H1 (cell line): Measurements from ENCODE around the gene WDFY3. TPM values are rescaled to one million over a fixed set of nuclear protein-coding genes. Genes with fewer than 3 reads are reported as not detected.

ENCODE experiments used
- CTCF ChIA-PET: fragments of 300-600 bp; sonication (Branson Sonifier 250); formaldehyde crosslinking; loops from one replicate; lab custom pipeline; 2021; ENCODE audit not compliant: partially characterized antibody; lab: Charles Lee
- POLR2A ChIA-PET: fragments of 300-600 bp; sonication (Branson Sonifier 250); formaldehyde crosslinking; loops from one replicate; lab custom pipeline; 2021; ENCODE audit warnings: inconsistent platforms; ENCODE audit not compliant: partially characterized antibody; lab: Charles Lee
- DNase-seq, 2 experiments: peaks; one replicate each; pipeline versions ENCODE4 v3.0.0 to v3.0.0-alpha.2; 2010 to 2022; ENCODE audit warnings: low spot score in 2 of 2, low read depth in 1 of 2, mixed read lengths in 1 of 2
- FAIRE-seq: peaks from 2 replicates; lab custom pipeline; 2011; peaks lifted over from hg19 to GRCh38; lab: Jason Lieb, UNC
- H2AFZ ChIP-seq: 2 replicates; pipeline ENCODE4 v1.8.1; 2012; ENCODE audit warnings: low read length, inconsistent platforms
- H2AK5ac ChIP-seq: 2 replicates; pipeline ENCODE4 v1.6.1; 2013; ENCODE audit warnings: low read depth, low read length
- H2BK120ac ChIP-seq: replicated peaks from 2 replicates; pipeline ENCODE3; 2013; ENCODE audit warnings: low read depth, low read length, inconsistent platforms
- H2BK12ac ChIP-seq: 2 replicates; pipeline ENCODE4 v1.6.1; 2013; ENCODE audit warnings: low read depth, low read length
- H2BK15ac ChIP-seq: 2 replicates; pipeline ENCODE4 v1.6.1; 2013; ENCODE audit warnings: low read length
- H2BK20ac ChIP-seq: 2 replicates; pipeline ENCODE4 v1.6.1; 2013; ENCODE audit warnings: low read length
- H2BK5ac ChIP-seq: 2 replicates; pipeline ENCODE4 v1.6.1; 2013; ENCODE audit warnings: low read depth, low read length
- H3K14ac ChIP-seq: 2 replicates; pipeline ENCODE4 v1.6.1; 2013; ENCODE audit warnings: inconsistent platforms; ENCODE audit not compliant: insufficient read length
- H3K18ac ChIP-seq: 2 replicates; pipeline ENCODE4 v1.6.1; 2013; ENCODE audit warnings: low read length; ENCODE audit errors: extremely low read depth
- H3K23ac ChIP-seq: 2 replicates; pipeline ENCODE4 v1.6.1; 2013; ENCODE audit warnings: inconsistent platforms; ENCODE audit not compliant: insufficient read length
- H3K23me2 ChIP-seq: 2 replicates; pipeline ENCODE4 v1.6.1; 2013; ENCODE audit warnings: low read depth, low read length
- H3K27ac ChIP-seq: 2 replicates; pipeline ENCODE4 v1.6.1; 2011; ENCODE audit warnings: low read depth, low read length, inconsistent platforms
- H3K27me3 ChIP-seq, 4 experiments: replicated peaks in 1 of 4; 1 replicate in 1 of 4; 2 replicates in 3 of 4; pipeline versions ENCODE4 v1.6.1 to v1.8.1; 2011 to 2013; ENCODE audit warnings: low read length in 3 of 4, mild to moderate bottlenecking in 3 of 4, inconsistent platforms in 2 of 4, mixed read lengths in 2 of 4, moderate library complexity in 1 of 4; ENCODE audit not compliant: control insufficient read depth in 3 of 4, insufficient read depth in 3 of 4; ENCODE audit errors: extremely low read depth in 1 of 4
- H3K36me3 ChIP-seq, 4 experiments: 2 replicates each; pipeline versions ENCODE4 v1.6.1 to v1.8.1; 2011 to 2013; ENCODE audit warnings: mild to moderate bottlenecking in 4 of 4, low read length in 3 of 4, moderate library complexity in 2 of 4, control low read depth in 1 of 4, inconsistent platforms in 1 of 4; ENCODE audit not compliant: insufficient read depth in 4 of 4, control insufficient read depth in 2 of 4
- H3K4ac ChIP-seq: replicated peaks from 2 replicates; pipeline ENCODE3; 2013; ENCODE audit warnings: low read length, low read depth, mixed read lengths, inconsistent platforms; ENCODE audit not compliant: insufficient read length
- H3K4me1 ChIP-seq, 4 experiments: replicated peaks in 1 of 4; 1 replicate in 1 of 4; 2 replicates in 3 of 4; pipeline versions ENCODE4 v1.6.1 to v1.8.1; 2011 to 2013; ENCODE audit warnings: low read length in 3 of 4, inconsistent platforms in 2 of 4, mixed read lengths in 1 of 4; ENCODE audit not compliant: insufficient read depth in 4 of 4, control insufficient read depth in 3 of 4
- H3K4me2 ChIP-seq, 2 experiments: 2 replicates each; pipeline versions ENCODE4 v1.6.1 to v1.8.1; 2011 to 2013; ENCODE audit warnings: low read depth in 2 of 2, low read length in 2 of 2, control low read depth in 1 of 2, inconsistent platforms in 1 of 2, mild to moderate bottlenecking in 1 of 2; ENCODE audit not compliant: insufficient read depth in 1 of 2
- H3K4me3 ChIP-seq, 4 experiments: fragments of 200-600, 300-600 bp in 1 of 4; sonication (generic), shearing (Covaris generic), sonication (Bioruptor Twin) in 1 of 4; 2 replicates each; pipeline versions ENCODE4 v1.5.1 to v1.8.1; 2011 to 2016; ENCODE audit warnings: low read length in 4 of 4, low read depth in 3 of 4, control low read depth in 2 of 4, inconsistent platforms in 2 of 4, mild to moderate bottlenecking in 2 of 4, mixed read lengths in 1 of 4, moderate library complexity in 1 of 4; ENCODE audit not compliant: insufficient read depth in 2 of 4; ENCODE audit errors: extremely low read depth in 1 of 4
- H3K56ac ChIP-seq: replicated peaks from 2 replicates; pipeline ENCODE3; 2013; ENCODE audit warnings: low read depth, mild to moderate bottlenecking, mixed read lengths, low read length, inconsistent platforms; ENCODE audit not compliant: insufficient read length
- H3K79me1 ChIP-seq: 2 replicates; pipeline ENCODE4 v1.6.1; 2013; ENCODE audit warnings: low read depth, low read length, control low read depth
- H3K79me2 ChIP-seq, 2 experiments: 2 replicates each; pipeline versions ENCODE4 v1.6.1 to v1.8.1; 2012 to 2013; ENCODE audit warnings: low read length in 2 of 2, mild to moderate bottlenecking in 2 of 2, inconsistent platforms in 1 of 2; ENCODE audit not compliant: insufficient read depth in 2 of 2, control insufficient read depth in 1 of 2
- H3K9ac ChIP-seq, 4 experiments: replicated peaks in 1 of 4; 1 replicate in 1 of 4; 2 replicates in 3 of 4; pipeline versions ENCODE4 v1.6.1 to v1.8.1; 2011 to 2013; ENCODE audit warnings: low read depth in 3 of 4, low read length in 3 of 4, control low read depth in 2 of 4, mild to moderate bottlenecking in 2 of 4, moderate library complexity in 2 of 4, inconsistent platforms in 1 of 4; ENCODE audit errors: extremely low read depth in 1 of 4
- H3K9me3 ChIP-seq, 2 experiments: 2 replicates each; pipeline versions ENCODE4 v1.6.1 to v1.8.1; 2012 to 2013; ENCODE audit warnings: mild to moderate bottlenecking in 2 of 2, moderate library complexity in 2 of 2, control low read depth in 1 of 2, inconsistent platforms in 1 of 2, low read depth in 1 of 2, low read length in 1 of 2, mixed read lengths in 1 of 2; ENCODE audit not compliant: insufficient read depth in 2 of 2
- H4K20me1 ChIP-seq, 2 experiments: replicated peaks in 1 of 2; 2 replicates each; pipeline versions ENCODE3 to v1.8.1; 2011 to 2013; ENCODE audit warnings: inconsistent platforms in 2 of 2, low read length in 2 of 2, mild to moderate bottlenecking in 1 of 2; ENCODE audit not compliant: insufficient read depth in 2 of 2, control insufficient read depth in 1 of 2
- H4K5ac ChIP-seq: 2 replicates; pipeline ENCODE4 v1.6.1; 2013; ENCODE audit warnings: low read length, low read depth, mixed read lengths, inconsistent platforms; ENCODE audit not compliant: insufficient read length
- H4K8ac ChIP-seq: 2 replicates; pipeline ENCODE4 v1.8.0; 2013; ENCODE audit warnings: mild to moderate bottlenecking, moderate library complexity, low read length, inconsistent platforms; ENCODE audit not compliant: insufficient read depth; ENCODE audit errors: extremely low read depth
- H4K91ac ChIP-seq: replicated peaks from 2 replicates; pipeline ENCODE3; 2013; ENCODE audit warnings: low read length, mixed read lengths, inconsistent platforms; ENCODE audit not compliant: insufficient read length
- CREB1 ChIP-seq: IDR thresholded peaks from 2 replicates; pipeline ENCODE4 v1.6.1; 2012; ENCODE audit warnings: inconsistent platforms
- EP300 ChIP-seq, 2 experiments: IDR thresholded peaks; 1 replicate in 1 of 2; 2 replicates in 1 of 2; pipeline ENCODE4 v1.6.1; 2011 to 2012; ENCODE audit warnings: low read depth in 2 of 2, low read length in 2 of 2, mild to moderate bottlenecking in 2 of 2, borderline replicate concordance in 1 of 2, inconsistent platforms in 1 of 2, moderate library complexity in 1 of 2
- NRF1 ChIP-seq: IDR thresholded peaks from 2 replicates; pipeline ENCODE4 v1.6.1; 2011; ENCODE audit warnings: mild to moderate bottlenecking, low read depth, low read length, improper control_type of control experiment
- POLR2AphosphoS5 ChIP-seq: IDR thresholded peaks from 2 replicates; pipeline ENCODE4 v1.6.1; 2011; ENCODE audit warnings: low read depth, low read length
- RXRA ChIP-seq: IDR thresholded peaks from 2 replicates; pipeline ENCODE4 v1.6.1; 2011; ENCODE audit warnings: low read depth, mild to moderate bottlenecking, low read length, moderate library complexity; ENCODE audit not compliant: insufficient read depth
- SAP30 ChIP-seq: fragments of 300-600 bp; sonication (generic); IDR thresholded peaks from 2 replicates; pipeline ENCODE4 v1.7.1; 2012; ENCODE audit warnings: low read length, moderate library complexity, mild to moderate bottlenecking, inconsistent platforms; ENCODE audit not compliant: insufficient read depth, insufficient replicate concordance
- SP2 ChIP-seq: IDR thresholded peaks from 2 replicates; pipeline ENCODE4 v1.6.1; 2012; ENCODE audit warnings: mild to moderate bottlenecking, low read length, inconsistent platforms
- SRF ChIP-seq: IDR thresholded peaks from 2 replicates; pipeline ENCODE4 v1.6.1; 2011; ENCODE audit warnings: mild to moderate bottlenecking, low read depth, low read length, moderate library complexity
- YY1 ChIP-seq: IDR thresholded peaks from 2 replicates; pipeline ENCODE4 v1.6.1; 2011; ENCODE audit warnings: low read depth, mild to moderate bottlenecking, low read length
- WGBS, 2 experiments: shearing (Covaris generic) in 1 of 2; methylation state at CpG; one replicate each; pipeline versions ENCODE4 v1.1.6 to v1.1.7; 2013 to 2015; ENCODE audit warnings: low lambda C conversion rate in 2 of 2, mixed read lengths in 2 of 2, inconsistent platforms in 1 of 2, low coverage in 1 of 2, missing lambda C conversion rate in 1 of 2; ENCODE audit not compliant: insufficient replicate concordance in 2 of 2, insufficient coverage in 1 of 2, insufficient read length in 1 of 2; ENCODE audit errors: extremely low coverage in 1 of 2, missing lambda C conversion rate in 1 of 2; 5-methylcytosine and 5-hydroxymethylcytosine counted together
- polyA plus RNA-seq, 7 experiments: library from polyadenylated mRNA; depleted of rRNA in 3 of 7; stranded (reverse) in 5 of 7; unstranded in 2 of 7; fragments of >200 nt in 5 of 7; fragments of 200-250 nt in 2 of 7; gene quantifications; 1 replicate in 5 of 7; 2 replicates in 1 of 7; 4 replicates in 1 of 7; pipeline versions ENCODE4 v1.2.1 to v1.2.3, GENCODE V29; 2011 to 2013; ENCODE audit warnings: missing spikeins in 2 of 7, mixed read lengths in 2 of 7
- total RNA-seq: library from RNA; stranded (reverse); fragmentation: NEBNext Ultra II Directional; extraction: Animal tissue kit (Norgen Biotek cat#: 25700); gene quantifications from 2 replicates; pipeline ENCODE4 v1.2.1, GENCODE V29; 2021

WDFY3 gene
- total and polyA plus RNA-seq, 2 of the 8 experiments (the other 6 are each of a cell fraction or from before 2014, with no cell fraction given) = 25.6 to 62.4 TPM

- no peak overlapping the region for H2AK5ac ChIP-seq
- no peak overlapping the region for H3K27ac ChIP-seq
- no peak overlapping the region for H3K4me2 ChIP-seq
- WGBS, 2 experiments = 79% methylated on average over 3 of the region's 3 CpGs; no CpG with 5 or more reads in 1 of the 2 experiments
- no peak overlapping the region for H3K9ac ChIP-seq
- no peak overlapping the region for H3K18ac ChIP-seq
- no peak overlapping the region for H3K4me3 ChIP-seq
- no peak overlapping the region for H2AFZ ChIP-seq
- no peak overlapping the region for H2BK12ac ChIP-seq
- no peak for TF ChIP-seq EP300 (IDR thresholded peaks at IDR 0.05; ENCODE audit: borderline replicate concordance in 1 of 2, low read depth in 2 of 2, low read length in 2 of 2)
- no peak for TF ChIP-seq POLR2AphosphoS5
- TF ChIP-seq RXRA = no peak
- no peak for TF ChIP-seq SAP30
- TF ChIP-seq NRF1 = no peak
- TF ChIP-seq SRF = no peak
- no peak for TF ChIP-seq SP2
- TF ChIP-seq CREB1 = no peak
- TF ChIP-seq YY1 = no peak
- H3K23me2 ChIP-seq = no peaks in the 10 kb centered on the region
- H3K23ac ChIP-seq = no peak overlapping the region
- no peak overlapping the region for H4K91ac ChIP-seq
- no peak overlapping the region for H2BK120ac ChIP-seq
- DNase-seq (no peak), FAIRE-seq (peak; percentile 73)
- no peak overlapping the region for H2BK15ac ChIP-seq
- H3K4ac ChIP-seq = no peak overlapping the region
- H3K36me3 ChIP-seq = peaks cover 0 to 6% (median 2%) of the 10 kb centered on the region in 4 experiments; a peak in 3 of 8 replicates
- peaks cover 0 to 2% (median 0%) of the 10 kb centered on the region in 4 experiments; a peak in 1 of 7 replicates for H3K4me1 ChIP-seq
- no peak overlapping the region for H4K5ac ChIP-seq
- no peak overlapping the region for H2BK5ac ChIP-seq
- POLR2A ChIA-PET = no interaction called here
- H3K79me1 ChIP-seq = no peaks in the 10 kb centered on the region
- peaks cover 0 to 1% of the 10 kb centered on the region in 2 experiments for H4K20me1 ChIP-seq
- no peak overlapping the region for H2BK20ac ChIP-seq
- no peak overlapping the region for H4K8ac ChIP-seq
- peaks cover 0 to 54% of the 10 kb centered on the region in 2 experiments; a peak in 2 of 4 replicates for H3K79me2 ChIP-seq
- no peaks in the 10 kb centered on the region for H3K9me3 ChIP-seq
- no peak overlapping the region for H3K14ac ChIP-seq
- H3K27me3 ChIP-seq = no peaks in the 10 kb centered on the region
- H3K56ac ChIP-seq = no peak overlapping the region
- CTCF ChIA-PET = interaction anchor here (1.2 kb wide), 1 partner anchor 45 kb away, joined by 3 read pairs; no protein-coding TSS in a partner anchor
Measured at GRCh38 chr4:84931961-84932360, 34.5 kb downstream of the WDFY3 start.
